GM21367 (cell line): ENCODE results near the gene CLEC16A.

Experiments
- ATAC-seq: cut with Tn5 transposase; IDR thresholded peaks from one replicate; pipeline ENCODE4 v1.9.1; 2021; ENCODE audit not compliant: unreplicated experiment

Gene CLEC16A

DNA sequence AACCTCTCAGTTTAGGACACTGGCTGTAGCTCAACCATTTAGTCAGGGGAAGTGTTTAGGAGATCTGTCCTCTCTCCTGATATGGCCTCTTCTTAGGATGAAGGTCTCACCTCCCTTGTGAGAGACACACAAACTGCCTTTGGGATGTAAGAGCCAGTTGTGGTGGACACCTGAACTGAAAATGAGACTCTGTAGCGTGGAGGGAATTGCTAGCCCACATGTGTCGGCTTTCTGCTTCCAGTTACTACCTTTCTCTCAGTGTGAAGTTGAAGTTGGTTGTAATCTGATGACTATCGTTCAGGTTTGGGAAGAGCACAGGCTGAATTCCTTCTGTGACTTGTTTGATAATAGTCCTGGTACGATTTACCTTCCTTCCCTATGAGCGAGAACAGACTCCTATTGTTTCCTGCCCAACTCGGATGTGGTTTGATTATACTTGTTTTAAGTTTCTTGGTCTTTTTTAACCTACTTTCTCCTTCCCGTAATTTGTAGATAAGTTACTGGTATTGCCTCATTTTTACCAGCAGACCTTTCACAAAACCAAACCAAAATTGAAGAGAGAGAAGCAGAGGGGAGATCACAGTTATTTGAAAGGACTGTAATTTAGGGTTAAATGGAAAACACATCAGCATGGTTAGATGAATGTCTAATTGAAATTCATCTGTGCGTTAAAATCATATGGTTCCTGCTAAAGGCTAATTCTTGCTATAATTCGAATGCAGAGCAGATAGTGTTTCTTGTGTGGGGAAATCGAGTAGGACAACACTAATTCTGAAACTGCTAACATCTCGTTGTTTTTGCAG is 43.2 kb downstream of the CLEC16A start:
- no peak for ATAC-seq

DNA sequence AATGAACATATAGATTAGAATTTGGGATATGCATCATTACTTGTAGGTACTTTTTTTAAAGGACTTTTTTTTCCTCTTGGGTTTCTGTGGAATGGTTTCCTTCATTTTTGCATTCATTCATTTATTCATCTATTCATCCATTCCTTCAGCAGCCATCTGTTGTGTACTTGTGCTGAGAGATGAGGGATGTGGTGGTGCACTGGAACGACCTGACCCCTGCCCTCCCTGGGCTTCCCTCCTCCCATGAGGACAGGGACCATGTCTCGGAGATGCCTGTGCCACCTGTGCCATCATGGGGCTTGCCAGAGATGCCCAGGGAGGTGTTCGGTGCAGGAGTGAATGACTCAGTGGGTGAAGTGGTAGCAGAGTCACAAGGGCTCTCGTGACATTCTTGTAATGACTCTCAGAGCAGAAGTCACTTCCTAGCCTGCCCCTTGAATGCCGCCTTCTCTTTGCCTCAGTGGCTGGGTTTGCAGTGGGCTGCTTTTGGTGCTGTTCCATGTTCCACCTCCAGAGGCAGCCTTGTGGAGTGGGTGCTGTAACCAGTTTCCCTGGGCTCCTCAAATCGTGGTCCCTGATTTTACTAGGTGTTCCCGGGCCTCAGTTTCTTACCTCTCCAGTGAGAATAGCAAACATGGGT is 43.9 kb downstream of the CLEC16A start:
- ATAC-seq, result no peak

DNA sequence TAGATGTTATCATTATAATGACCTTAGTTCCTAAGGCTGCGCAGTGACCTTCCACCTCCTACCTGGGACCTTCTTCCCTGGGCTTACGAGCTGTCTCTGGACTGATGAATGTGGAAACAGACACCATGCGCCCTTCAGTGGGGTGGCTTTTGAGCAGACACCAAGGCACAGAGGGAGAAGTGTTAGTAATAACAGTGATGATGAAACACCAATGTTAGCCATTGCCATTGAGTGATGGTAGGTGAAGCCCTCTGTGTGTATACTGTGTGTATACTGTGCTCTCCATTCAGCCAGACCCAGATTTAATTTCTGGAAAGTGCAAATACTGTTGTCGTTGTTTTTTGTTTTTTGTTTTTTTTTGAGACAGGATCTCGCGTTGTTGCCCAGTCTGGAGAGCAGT is 44.5 kb downstream of the CLEC16A start:
- ATAC-seq, result no peak

DNA sequence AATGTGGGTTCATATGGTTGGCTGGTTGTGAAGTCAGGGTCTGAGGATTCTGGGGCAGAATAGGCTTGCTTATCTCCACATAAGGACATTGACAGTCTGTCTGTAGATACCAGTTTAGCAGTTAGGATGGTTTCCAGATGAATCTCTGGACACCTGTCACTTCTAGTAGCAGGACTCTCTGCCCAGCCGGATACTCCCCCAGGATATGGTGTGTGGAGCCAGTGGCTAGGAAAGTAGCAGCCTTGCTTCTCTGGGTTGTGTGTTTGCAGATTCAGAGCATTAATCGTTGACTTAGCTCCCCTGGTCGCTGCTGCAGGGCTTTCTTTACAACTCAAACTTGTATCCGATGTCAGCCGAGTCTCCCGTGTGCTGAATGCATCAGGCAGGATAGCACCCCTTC is 45.2 kb downstream of the CLEC16A start:
- no peak for ATAC-seq

DNA sequence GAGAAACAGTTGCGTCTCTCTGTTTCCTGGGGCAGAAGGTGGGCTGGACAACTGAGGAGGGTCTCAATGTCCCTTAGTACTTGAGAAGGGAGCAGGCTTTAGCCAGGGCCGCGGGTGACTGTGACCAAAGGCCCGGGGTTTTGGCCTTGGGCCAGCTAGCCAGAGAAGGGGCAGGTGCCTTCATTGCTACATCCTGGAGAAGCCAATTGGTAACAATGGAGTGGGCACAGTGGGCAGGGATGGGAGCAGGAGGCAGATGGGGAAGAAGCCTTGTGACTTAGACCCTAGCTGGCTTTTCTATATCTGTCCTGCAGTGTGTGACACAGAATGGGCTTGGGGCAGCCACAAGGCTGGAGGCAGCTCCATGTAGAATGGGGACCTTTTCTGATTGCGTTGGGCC is 46.0 kb downstream of the CLEC16A start:
- ATAC-seq, result no peak

DNA sequence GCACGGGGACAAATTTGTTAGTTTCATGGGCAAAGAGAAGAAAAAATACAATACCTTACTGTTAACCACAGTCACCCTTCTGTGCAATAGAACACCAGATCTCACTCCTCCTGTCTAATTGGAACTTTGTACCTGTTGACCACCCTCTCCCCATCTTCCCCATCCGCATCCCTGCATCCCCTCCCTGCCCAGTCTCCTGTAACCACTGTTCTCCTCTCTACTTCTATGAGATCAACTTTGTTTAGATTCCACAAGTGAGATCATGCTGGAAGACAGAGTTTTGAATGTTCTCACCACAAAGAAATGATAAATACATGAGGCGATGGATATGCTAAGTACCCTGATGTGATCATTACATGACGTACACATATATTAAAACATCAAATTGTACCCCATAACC is 47.7 kb downstream of the CLEC16A start:
- no peak for ATAC-seq

DNA sequence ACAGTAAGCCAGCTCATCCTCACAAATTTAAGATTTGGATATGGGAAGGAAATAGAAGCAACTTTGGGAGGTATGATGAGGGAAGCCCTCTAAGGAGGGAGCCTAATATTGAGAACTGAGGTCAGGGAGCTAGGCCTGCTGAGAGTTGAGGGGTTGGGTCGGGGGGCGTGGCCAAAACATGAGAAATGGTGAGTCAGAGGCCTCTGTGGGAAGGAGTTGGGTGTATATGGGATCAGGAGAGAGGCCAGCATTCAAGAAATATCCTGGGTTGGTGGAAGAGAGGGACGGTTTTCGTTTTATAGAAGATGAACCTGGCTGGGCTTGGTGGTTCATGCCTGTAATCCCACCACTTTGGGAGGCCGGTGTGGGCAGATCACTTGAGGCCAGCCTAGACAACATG is 48.4 kb downstream of the CLEC16A start:
- ATAC-seq, result no peak

DNA sequence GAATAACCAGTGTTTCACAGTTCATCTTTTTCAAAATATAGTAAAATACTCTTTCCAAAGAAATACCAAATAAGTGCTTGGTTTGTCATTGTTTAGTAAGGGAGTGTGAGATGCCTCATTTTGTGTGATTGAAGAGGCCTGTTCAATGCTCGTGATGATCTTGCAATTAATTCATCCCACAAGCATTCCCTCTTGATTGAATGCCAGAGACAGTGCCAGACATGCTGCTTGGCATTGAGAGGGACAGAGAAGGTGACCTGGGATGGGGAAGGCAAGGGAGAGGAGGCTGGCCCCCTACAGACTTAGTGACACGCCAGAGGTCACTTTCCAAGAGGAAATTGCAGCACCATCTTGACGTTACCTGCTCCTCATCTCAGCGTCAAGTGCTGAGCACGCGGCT is 49.3 kb downstream of the CLEC16A start:
- ATAC-seq, result no peak

DNA sequence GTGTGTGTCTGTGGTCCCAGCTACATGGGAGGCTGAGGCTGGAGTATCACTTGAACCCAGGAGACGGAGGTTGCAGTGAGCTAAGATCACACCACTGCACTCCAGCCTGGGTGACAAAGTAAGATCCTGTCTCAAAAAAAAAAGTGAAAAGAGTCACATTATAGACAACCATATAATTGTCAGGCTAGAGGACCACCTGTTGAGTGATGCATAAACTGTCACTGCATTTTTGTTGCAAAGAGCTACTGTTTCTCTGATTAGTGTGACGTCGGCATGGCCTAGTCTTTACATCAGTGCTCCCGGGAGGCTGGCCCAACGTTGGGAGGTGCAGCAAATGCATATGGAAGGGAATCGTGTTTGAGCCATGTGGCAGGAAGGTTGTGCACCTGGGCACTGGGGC is 50.2 kb downstream of the CLEC16A start:
- ATAC-seq, result no peak

DNA sequence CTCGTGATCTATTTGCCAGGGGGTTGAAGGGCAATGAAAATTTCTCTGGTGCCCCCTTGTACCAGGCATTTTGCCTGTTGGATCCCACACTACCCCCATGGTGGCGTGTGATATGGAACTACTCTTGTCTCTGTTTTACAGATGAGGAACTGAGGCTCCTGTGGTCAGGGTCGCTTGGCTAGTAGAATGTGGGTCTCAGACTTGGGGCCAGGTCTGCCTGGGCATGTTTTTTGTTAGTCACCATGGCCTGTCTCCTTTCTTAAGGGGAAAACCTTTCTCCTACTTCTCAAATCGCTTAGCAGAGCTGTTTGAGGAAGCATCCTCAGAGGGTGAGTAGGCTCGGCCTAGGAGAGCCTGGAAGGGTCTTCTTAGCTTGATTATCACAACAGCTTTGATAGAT is 51.2 kb downstream of the CLEC16A start:
- ATAC-seq, result no peak

DNA sequence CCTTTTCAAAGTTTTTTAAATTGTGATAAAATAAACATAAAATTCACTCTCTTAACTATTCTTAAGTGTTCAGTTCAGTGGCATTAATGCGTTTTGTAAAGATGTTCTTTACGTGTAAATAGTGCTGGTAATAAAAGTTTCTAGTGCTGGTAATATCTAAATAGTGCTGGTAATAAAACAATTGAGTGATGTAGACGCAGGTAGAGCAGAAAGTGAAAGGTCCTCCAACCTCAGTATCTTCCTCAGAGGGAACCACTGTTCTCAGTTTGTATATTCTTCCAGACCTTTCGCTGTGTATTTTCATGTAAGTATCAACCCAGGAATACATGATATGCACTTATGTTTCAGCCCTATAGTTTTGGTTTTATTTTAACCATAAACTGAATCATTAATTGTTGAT is 53.1 kb downstream of the CLEC16A start:
- ATAC-seq, result no peak

DNA sequence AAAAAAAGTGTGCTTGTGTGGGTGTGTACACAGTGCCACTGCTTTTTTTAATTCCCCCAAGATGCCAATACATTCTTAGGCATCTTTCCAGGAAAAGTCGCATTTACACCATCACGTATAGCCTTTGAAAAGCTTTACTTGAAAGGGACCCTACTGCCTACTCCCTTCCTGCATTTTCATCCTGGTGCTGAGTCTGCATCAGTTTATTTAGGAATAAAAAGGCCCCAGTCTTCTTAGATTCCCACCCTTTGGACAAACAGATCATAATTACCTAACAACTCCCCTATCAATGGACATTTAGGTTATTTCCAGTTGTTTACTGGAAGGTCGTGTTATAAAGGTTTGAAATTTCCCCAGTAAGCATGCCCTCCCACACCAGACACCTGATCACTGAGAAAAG is 54.9 kb downstream of the CLEC16A start:
- ATAC-seq, result no peak

DNA sequence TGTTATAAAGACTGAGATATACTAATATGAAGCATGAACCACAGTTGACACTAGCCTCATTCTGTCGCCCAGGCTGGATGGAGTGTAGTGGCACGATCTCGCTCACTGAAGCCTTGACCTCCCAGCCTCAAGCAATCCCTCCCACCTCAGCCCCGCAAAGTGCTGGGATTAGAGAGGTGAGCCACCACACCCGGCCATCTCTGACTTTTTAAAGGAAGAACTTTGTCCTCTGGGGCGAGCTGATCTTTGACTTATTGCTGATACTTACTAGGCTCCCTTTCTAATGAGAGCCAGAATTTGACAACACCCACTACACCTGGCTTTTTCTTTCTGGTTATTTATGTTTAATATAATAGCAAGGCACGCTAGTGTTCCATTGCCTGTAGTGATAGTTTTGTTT is 57.2 kb downstream of the CLEC16A start:
- ATAC-seq, result no peak

DNA sequence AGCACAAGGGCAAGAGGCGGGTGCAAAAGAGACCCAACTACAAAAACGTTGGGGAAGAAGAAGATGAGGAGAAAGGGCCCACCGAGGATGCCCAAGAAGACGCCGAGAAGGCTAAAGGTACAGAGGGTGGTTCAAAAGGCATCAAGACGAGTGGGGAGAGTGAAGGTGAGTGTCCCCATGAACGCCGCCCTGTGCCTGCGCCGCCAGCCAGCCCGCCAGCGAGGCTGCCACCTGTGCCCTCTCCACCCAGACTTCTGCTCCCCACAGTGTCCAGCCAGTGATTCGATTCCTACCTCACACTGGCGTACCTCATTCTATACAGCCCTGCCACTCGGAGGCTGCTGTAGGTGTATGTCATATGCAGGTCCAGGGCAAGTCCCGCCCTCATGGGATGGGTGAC is 58.8 kb downstream of the CLEC16A start:
- no peak for ATAC-seq

DNA sequence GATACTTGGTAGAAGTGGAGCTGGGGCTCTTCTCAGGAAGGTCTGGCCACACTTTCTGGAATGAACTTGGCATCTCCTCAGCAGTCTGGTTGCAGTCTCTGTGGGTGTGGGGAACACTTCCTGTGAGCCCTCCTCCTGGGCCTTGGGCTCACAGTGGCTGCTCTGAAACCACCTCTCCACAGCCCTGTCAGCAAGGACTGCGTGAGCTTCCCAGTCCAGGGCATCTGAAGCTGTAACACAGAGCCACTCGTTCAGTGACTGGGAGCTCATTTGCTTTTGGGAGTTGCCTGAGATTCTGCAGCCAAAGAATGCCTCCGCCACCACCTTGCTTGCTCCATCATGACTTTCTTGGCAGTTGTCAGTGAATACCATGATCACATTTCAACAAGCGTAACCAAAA is 60.0 kb downstream of the CLEC16A start:
- no peak for ATAC-seq

DNA sequence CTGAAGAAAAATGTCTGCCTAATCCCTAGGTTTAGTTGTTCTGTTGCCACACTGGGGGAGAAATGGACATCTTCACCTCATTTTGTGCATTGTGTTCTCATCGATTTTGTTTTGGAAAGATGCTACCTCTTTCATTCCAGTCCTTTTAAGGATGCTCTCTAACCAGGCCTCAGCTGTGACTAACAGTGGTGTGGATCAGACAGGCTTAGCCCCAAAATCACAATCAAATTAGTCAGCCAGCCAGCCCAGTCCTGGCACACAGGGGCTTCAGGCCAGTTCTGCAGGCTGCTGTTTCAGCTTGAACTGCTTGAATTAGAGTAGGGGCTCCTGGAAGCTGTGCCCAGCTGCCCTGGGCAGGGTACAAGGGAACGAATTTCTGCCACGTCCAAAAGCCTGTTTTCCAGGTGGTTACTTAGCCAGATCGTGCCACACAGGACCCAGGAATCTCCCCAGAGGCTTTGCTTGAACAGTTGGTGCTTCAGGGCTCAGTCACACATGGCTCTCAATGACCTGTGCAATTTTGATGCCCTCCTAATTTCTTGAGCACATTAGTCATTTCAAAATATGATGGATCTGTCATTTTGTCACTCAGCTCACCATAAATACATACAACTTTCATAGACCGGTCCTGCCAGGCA is 60.7 kb downstream of the CLEC16A start:
- ATAC-seq, result no peak

DNA sequence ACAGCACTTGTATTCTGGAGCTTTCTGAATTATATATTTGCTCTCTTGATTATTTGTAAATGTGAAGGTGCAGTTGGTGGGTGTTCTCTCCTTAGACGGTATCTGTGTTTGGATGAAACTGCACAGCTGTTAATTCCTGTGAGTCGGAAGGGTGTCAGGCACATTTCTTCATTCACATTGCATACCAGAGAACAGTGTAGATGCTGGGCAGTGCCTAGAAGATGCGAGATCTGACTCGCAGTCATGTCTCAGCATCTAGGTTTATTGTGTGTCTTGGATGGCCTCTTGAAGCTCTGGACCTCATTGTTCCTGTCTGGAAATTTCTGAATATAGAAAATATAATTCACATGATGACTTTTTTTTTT is 61.2 kb downstream of the CLEC16A start:
- ATAC-seq, result no peak

DNA sequence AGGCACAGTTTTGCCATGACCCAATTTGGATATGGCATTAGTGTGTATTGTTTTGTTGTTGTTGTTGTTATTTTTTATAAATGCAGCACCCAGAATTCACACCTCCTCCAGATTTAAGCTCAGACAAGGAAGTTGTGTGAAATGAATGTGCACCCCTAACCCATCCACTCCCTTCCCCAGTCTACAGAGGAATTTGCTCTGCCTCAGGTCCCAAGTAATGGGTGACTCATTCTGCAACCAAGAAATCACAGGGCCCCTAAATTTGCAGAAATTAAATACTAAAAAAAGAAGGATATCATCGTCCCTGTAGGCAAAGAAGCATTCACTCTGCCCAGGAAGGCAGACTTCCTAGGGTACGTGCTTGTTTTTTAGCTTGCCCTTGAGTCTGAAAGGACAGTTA is 62.3 kb downstream of the CLEC16A start:
- no peak for ATAC-seq

DNA sequence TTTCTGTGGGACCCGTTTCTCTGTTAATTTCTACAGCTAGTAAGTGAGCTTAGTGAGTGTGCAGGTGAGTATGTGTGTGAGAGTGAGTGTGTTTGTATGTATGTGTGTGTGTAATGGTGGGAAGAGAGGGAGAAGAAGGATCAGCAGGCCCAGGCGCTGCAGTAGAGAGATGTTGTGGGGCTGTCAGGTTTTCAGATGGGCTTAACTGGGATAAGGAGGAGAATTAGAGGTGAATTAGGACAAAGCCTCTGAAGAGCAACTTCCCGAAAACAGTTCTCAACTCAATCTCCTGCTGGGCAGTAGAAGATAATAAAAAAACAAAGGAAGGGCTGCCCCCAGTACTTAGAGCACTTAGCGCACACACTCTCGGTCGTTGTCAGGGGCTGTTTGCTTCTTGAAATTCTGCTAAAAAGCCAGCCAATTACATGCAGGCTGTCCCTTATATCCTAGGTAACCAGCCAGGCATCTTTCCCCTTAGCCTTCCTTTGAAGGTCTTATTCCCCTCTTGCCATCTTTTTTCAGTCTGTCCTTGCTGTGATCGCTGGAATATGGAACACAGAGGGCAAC is 63.4 kb downstream of the CLEC16A start:
- no peak for ATAC-seq

DNA sequence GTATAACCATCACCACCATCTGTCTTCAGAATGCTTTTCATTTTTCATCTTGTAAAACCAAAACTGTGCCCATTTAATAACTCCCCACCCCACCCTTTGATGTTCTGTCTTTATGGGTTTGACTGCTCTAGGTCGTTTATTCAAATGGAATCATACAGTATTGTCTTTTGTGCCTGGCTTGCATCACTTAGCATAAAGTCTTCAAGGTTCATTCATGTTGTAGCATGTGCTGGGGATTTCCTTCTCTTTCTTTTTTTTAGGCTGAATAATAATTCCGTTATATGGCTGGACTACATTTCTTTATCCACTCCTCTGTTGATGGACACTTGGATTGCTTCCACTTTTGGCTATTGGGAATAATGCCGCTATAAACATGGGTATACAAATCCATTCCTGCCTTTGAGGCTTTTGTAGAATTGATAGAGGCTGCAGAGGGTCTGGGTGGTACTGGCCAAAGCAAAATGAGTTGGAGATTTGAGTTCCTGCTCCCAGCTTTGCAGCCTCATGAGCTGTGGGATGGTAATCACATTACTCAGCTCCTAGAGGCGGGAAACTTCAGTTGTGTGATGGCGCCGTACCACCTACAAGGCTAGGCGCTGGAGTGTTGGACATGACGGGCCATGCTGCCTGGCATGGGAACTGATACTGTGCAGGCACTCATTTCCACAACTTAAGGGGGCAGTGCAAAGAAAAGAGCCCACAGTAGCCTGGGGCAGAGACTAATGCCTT is 64.8 kb downstream of the CLEC16A start:
- ATAC-seq, result no peak

DNA sequence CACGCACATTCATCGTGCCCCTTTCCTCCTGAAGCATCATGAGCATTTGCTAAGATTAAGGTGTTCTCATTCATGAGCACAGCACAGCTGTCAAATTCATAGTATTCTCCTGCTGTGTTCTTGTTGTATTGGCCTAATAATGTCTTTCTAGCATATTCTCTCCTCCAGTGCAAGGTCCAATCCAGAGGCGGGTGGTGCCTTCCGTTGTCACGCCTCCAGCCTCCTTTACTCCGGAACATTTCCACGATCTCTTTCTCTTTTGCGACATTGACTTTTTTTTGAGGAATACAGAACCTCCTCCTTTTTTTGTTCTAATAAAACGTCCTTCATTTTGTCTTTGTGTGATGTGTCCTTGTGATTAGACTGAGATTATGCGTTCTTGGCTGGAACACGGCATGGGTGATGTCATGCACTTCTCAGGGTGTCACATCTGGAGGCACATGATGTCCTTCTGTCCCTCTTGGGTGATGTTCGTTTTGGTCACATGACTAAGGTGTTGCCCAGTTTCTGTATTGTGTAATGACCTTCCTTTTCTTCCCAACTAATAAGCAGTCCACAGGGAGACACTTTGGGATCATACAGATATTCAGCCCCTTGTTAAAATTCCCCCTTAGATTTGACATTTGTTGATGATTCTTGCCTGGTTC is 66.3 kb downstream of the CLEC16A start:
- ATAC-seq, result no peak
